ENCODE data around the gene OR51G2. TPM values are rescaled to one million over a fixed set of nuclear protein-coding genes. Genes with fewer than 3 reads are reported as not detected.
"Not testable (repeated sequence)": the region's sequence is repeated elsewhere in the genome, so short reads cannot be mapped to it uniquely, and the experiment has no call there.

OR51G2 gene
- total RNA-seq (not detected), polyA plus RNA-seq (ENCODE audit: insufficient read depth in 1 of 8, insufficient read length in 8 of 8, low replicate concordance in 1 of 8) (not detected)
- long read RNA-seq, donor 1: 0 reads
- long read RNA-seq, donor 2: 0 reads
- long read RNA-seq, donor 3: 0 reads
- long read RNA-seq, donor 4: 0 reads
- long read RNA-seq, donor 5: 0 reads
- long read RNA-seq, donor 6: 0 reads
- long read RNA-seq, donor 7: 0 reads
- long read RNA-seq, donor 8: 0 reads
- long read RNA-seq, donor 9: 0 reads
- long read RNA-seq, donor 10: 0 reads
- long read RNA-seq, donor 11: 0 reads

GRCh38 chr11:4919250-4919649 is at the start of gene OR51G2:
Gene OR51G2, minus strand, starts transcription at chr11:4919350. Its CDS starts 3,687 bp downstream, at chr11:4915663.
- H3K4me1 ChIP-seq (ENCODE audit: control insufficient read depth, insufficient read depth, low read length): no peaks in the 10 kb centered on the region
- no peak within 1 kb of the TSS for H3K27ac ChIP-seq (ENCODE audit: low read length)
- no peaks in the 10 kb centered on the region for H3K36me3 ChIP-seq (ENCODE audit: control insufficient read depth, insufficient read depth, low read length)
- WGBS (ENCODE audit: insufficient coverage): 71% methylated on average over 1 of the region's 4 CpGs
- H3K9me3 ChIP-seq (replicated peaks; ENCODE audit: control insufficient read depth, low read depth, low read length): no peaks in the 10 kb centered on the region
- DNase-seq: no peak
- no peaks in the 10 kb centered on the region for H3K27me3 ChIP-seq (ENCODE audit: control insufficient read depth, insufficient read depth, low read length)
- H3K4me3 ChIP-seq (ENCODE audit: low read length): no peak within 1 kb of the TSS

GRCh38 chr11:4962816-4963215 is 43.7 kb upstream of the OR51G2 start:
- WGBS (ENCODE audit: insufficient coverage): no CpG with 5 or more reads among the region's 1 CpG
- peak; percentile 92 for DNase-seq

GRCh38 chr11:4960877-4961276 is 41.7 kb upstream of the OR51G2 start:
- Histone ChIP-seq H3K36me3 (ENCODE audit: control insufficient read depth, insufficient read depth, low read length) (no peaks in the 10 kb centered on the region), H3K4me3 (ENCODE audit: low read length) (no peak overlapping the region), H3K27ac (ENCODE audit: low read length) (no peak overlapping the region), H3K27me3 (ENCODE audit: control insufficient read depth, insufficient read depth, low read length) (no peaks in the 10 kb centered on the region), H3K9me3 (replicated peaks; ENCODE audit: control insufficient read depth, low read depth, low read length) (peaks cover 3% of the 10 kb centered on the region), H3K4me1 (ENCODE audit: control insufficient read depth, insufficient read depth, low read length) (no peaks in the 10 kb centered on the region)
- 100% methylated on average over 1 of the region's 3 CpGs for WGBS (ENCODE audit: insufficient coverage)
- DNase-seq: no peak

More at GRCh38 chr11:4962816-4963215, 43.7 kb upstream of the OR51G2 start:
- H3K9me3 ChIP-seq (replicated peaks; ENCODE audit: control insufficient read depth, low read depth, low read length): peaks cover 3% of the 10 kb centered on the region
- no peak overlapping the region for H3K27ac ChIP-seq (ENCODE audit: low read length)
- H3K27me3 ChIP-seq (ENCODE audit: control insufficient read depth, insufficient read depth, low read length): no peaks in the 10 kb centered on the region
- H3K36me3 ChIP-seq (ENCODE audit: control insufficient read depth, insufficient read depth, low read length): no peaks in the 10 kb centered on the region
- H3K4me3 ChIP-seq (ENCODE audit: low read length): no peak overlapping the region
- H3K4me1 ChIP-seq (ENCODE audit: control insufficient read depth, insufficient read depth, low read length): no peaks in the 10 kb centered on the region

GRCh38 chr11:4957396-4957795 is 38.2 kb upstream of the OR51G2 start:
- whole genome bisulfite sequencing (ENCODE audit: insufficient coverage): 83% methylated on average over 2 of the region's 4 CpGs
- DNase-seq: no peak

GRCh38 chr11:4955613-4956012 is 36.5 kb upstream of the OR51G2 start, which contains the start of gene OR51A2:
Gene OR51A2, minus strand, starts transcription at chr11:4955713. Its CDS starts 0 bp downstream, at chr11:4955713.
- H3K9me3 ChIP-seq (replicated peaks; ENCODE audit: control insufficient read depth, low read depth, low read length); H3K36me3 ChIP-seq (ENCODE audit: control insufficient read depth, insufficient read depth, low read length); H3K27ac ChIP-seq (ENCODE audit: low read length); H3K4me1 ChIP-seq (ENCODE audit: control insufficient read depth, insufficient read depth, low read length); DNase-seq; H3K4me3 ChIP-seq (ENCODE audit: low read length); H3K27me3 ChIP-seq (ENCODE audit: control insufficient read depth, insufficient read depth, low read length): not testable (repeated sequence)
- WGBS (ENCODE audit: insufficient coverage): 67% methylated on average over 1 of the region's 2 CpGs

More at GRCh38 chr11:4957396-4957795, 38.2 kb upstream of the OR51G2 start:
- no peak overlapping the region for H3K4me3 ChIP-seq (ENCODE audit: low read length)
- no peaks in the 10 kb centered on the region for H3K9me3 ChIP-seq (replicated peaks; ENCODE audit: control insufficient read depth, low read depth, low read length)
- no peaks in the 10 kb centered on the region for H3K36me3 ChIP-seq (ENCODE audit: control insufficient read depth, insufficient read depth, low read length)
- no peaks in the 10 kb centered on the region for H3K4me1 ChIP-seq (ENCODE audit: control insufficient read depth, insufficient read depth, low read length)
- no peak overlapping the region for H3K27ac ChIP-seq (ENCODE audit: low read length)
- H3K27me3 ChIP-seq (ENCODE audit: control insufficient read depth, insufficient read depth, low read length): no peaks in the 10 kb centered on the region

- Histone ChIP-seq H3K4me1 (ENCODE audit: control insufficient read depth, insufficient read depth, low read length) (no peaks in the 10 kb centered on the region), H3K36me3 (ENCODE audit: control insufficient read depth, insufficient read depth, low read length) (no peaks in the 10 kb centered on the region), H3K9me3 (replicated peaks; ENCODE audit: control insufficient read depth, low read depth, low read length) (no peaks in the 10 kb centered on the region), H3K4me3 (ENCODE audit: low read length) (no peak within 1 kb of the TSS), H3K27me3 (ENCODE audit: control insufficient read depth, insufficient read depth, low read length) (no peaks in the 10 kb centered on the region), H3K27ac (ENCODE audit: low read length) (no peak within 1 kb of the TSS)
- DNase-seq: no peak
Measured at GRCh38 chr11:4947505-4947904, 28.4 kb upstream of the OR51G2 start, which contains the start of gene OR51A4. Gene OR51A4, minus strand, starts transcription at chr11:4947605. Its CDS starts 505 bp downstream, at chr11:4947100.

GRCh38 chr11:4936745-4937144 is 17.6 kb upstream of the OR51G2 start:
- H3K36me3 ChIP-seq (ENCODE audit: control insufficient read depth, insufficient read depth, low read length): no peaks in the 10 kb centered on the region
- no peaks in the 10 kb centered on the region for H3K9me3 ChIP-seq (replicated peaks; ENCODE audit: control insufficient read depth, low read depth, low read length)
- no CpG with 5 or more reads among the region's 3 CpGs for WGBS (ENCODE audit: insufficient coverage)
- no peaks in the 10 kb centered on the region for H3K4me1 ChIP-seq (ENCODE audit: control insufficient read depth, insufficient read depth, low read length)
- no peak overlapping the region for H3K27ac ChIP-seq (ENCODE audit: low read length)
- DNase-seq: no peak
- no peak overlapping the region for H3K4me3 ChIP-seq (ENCODE audit: low read length)
- no peaks in the 10 kb centered on the region for H3K27me3 ChIP-seq (ENCODE audit: control insufficient read depth, insufficient read depth, low read length)

- H3K27ac ChIP-seq (ENCODE audit: low read length): no peak overlapping the region
- H3K4me3 ChIP-seq (ENCODE audit: low read length): no peak overlapping the region
- no peak for DNase-seq
- H3K4me1 ChIP-seq (ENCODE audit: control insufficient read depth, insufficient read depth, low read length): no peaks in the 10 kb centered on the region
- H3K9me3 ChIP-seq (replicated peaks; ENCODE audit: control insufficient read depth, low read depth, low read length): no peaks in the 10 kb centered on the region
- no peaks in the 10 kb centered on the region for H3K36me3 ChIP-seq (ENCODE audit: control insufficient read depth, insufficient read depth, low read length)
- H3K27me3 ChIP-seq (ENCODE audit: control insufficient read depth, insufficient read depth, low read length): no peaks in the 10 kb centered on the region
- 100% methylated on average over 2 of the region's 4 CpGs for WGBS (ENCODE audit: insufficient coverage)
Measured at GRCh38 chr11:4932751-4933150, 13.6 kb upstream of the OR51G2 start.

- Histone ChIP-seq H3K27me3 (ENCODE audit: control insufficient read depth, insufficient read depth, low read length) (no peaks in the 10 kb centered on the region), H3K9me3 (replicated peaks; ENCODE audit: control insufficient read depth, low read depth, low read length) (no peaks in the 10 kb centered on the region), H3K36me3 (ENCODE audit: control insufficient read depth, insufficient read depth, low read length) (no peaks in the 10 kb centered on the region)
Measured at GRCh38 chr11:4926608-4927007, 7.5 kb upstream of the OR51G2 start.

GRCh38 chr11:4924239-4924638 is 5.1 kb upstream of the OR51G2 start, which contains the start of gene OR51G1:
Gene OR51G1, minus strand, starts transcription at chr11:4924339. Its CDS starts 0 bp downstream, at chr11:4924339.
- Histone ChIP-seq H3K36me3 (ENCODE audit: control insufficient read depth, insufficient read depth, low read length) (no peaks in the 10 kb centered on the region), H3K4me3 (ENCODE audit: low read length) (no peak within 1 kb of the TSS), H3K9me3 (replicated peaks; ENCODE audit: control insufficient read depth, low read depth, low read length) (no peaks in the 10 kb centered on the region), H3K27me3 (ENCODE audit: control insufficient read depth, insufficient read depth, low read length) (no peaks in the 10 kb centered on the region), H3K27ac (ENCODE audit: low read length) (no peak within 1 kb of the TSS), H3K4me1 (ENCODE audit: control insufficient read depth, insufficient read depth, low read length) (no peaks in the 10 kb centered on the region)
- no CpG with 5 or more reads among the region's 1 CpG for WGBS (ENCODE audit: insufficient coverage)
- no peak for DNase-seq

More at GRCh38 chr11:4926608-4927007, 7.5 kb upstream of the OR51G2 start:
- DNase-seq: no peak
- Histone ChIP-seq H3K4me1 (ENCODE audit: control insufficient read depth, insufficient read depth, low read length) (no peaks in the 10 kb centered on the region), H3K27ac (ENCODE audit: low read length) (no peak overlapping the region), H3K4me3 (ENCODE audit: low read length) (no peak overlapping the region)
